Stimulated activated naive CD8-positive, alpha-beta T cell treated with anti-CD3 and anti-CD28 coated beads, Interleukin-15, amount 100 ng/mL, for 72 hours (primary cell): ENCODE data around the gene ARR3.
"Not testable (repeated sequence)": the region's sequence is repeated elsewhere in the genome, so short reads cannot be mapped to it uniquely, and the experiment has no call there.

Experiments
- ATAC-seq: fragments of 150-1000 bp; cut with Tn5 transposase; 2 replicates; pipeline ENCODE4 v1.10.0; 2021; ENCODE audit warnings: mild to moderate bottlenecking, moderate library complexity
- DNase-seq, 2 donors: peaks; one replicate each; pipeline ENCODE4 v3.0.0; 2021 to 2022
- H3K27ac Mint-ChIP-seq, 2 donors: one replicate each; pipeline ENCODE4 v1.8.0; 2022; ENCODE audit warnings: mild to moderate bottlenecking in 2 of 2, mixed read lengths in 2 of 2, moderate library complexity in 2 of 2
- H3K27me3 Mint-ChIP-seq: one replicate; pipeline ENCODE4 v1.8.0; 2022; ENCODE audit warnings: mixed read lengths
- H3K4me1 Mint-ChIP-seq: one replicate; pipeline ENCODE4 v1.8.0; 2022; ENCODE audit warnings: mild to moderate bottlenecking, mixed read lengths
- H3K4me3 Mint-ChIP-seq, 2 donors: one replicate each; pipeline ENCODE4 v1.8.0; 2022; ENCODE audit warnings: mild to moderate bottlenecking in 2 of 2, mixed read lengths in 2 of 2, moderate library complexity in 1 of 2
- H3K9me3 Mint-ChIP-seq, 2 donors: one replicate each; pipeline ENCODE4 v1.8.0; 2022; ENCODE audit warnings: mixed read lengths in 2 of 2

Gene ARR3

DNA sequence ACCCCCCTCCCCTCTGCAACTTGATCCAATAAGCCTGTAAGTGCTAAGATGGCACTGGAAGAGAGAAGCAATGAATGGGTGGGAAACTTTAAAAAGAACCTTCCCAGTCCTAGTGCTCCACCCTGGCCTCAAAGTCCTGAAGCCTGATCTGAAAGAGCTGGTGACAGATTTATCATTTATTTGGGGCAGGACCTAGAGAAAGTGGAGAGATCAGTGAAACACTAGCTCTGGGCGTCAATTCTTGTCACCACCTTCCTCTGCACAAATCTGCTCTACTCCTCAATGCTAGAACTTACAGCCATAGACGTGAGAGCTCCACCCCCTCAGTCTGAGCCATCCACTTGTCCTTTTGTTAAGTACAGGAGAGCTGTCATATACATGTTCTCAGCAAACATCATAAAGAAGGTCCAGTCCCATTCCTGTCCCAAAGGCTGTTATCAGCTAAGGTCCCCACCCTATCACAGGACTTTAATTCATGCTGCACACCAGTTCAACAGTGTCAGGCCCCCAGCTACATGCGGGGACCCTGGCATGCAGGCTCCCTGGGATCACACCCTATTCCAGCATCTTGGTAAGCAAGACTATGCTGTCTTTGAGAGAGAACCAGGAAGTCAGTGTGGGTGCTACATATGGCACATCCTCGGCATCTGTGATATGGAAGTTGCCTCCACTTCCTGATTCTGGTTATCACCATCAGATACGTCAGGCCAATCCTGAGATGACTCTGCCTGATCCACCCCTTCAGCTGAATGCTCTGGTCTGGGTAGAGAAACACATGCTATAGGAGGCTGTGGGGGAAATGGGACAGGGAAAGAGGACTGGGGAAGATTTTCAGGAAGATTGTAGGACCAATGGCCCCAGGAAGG lies 10.5 kb upstream of the ARR3 start:
- ATAC-seq (no peak), DNase-seq (no peak)
- H3K27ac Mint-ChIP-seq, result peak overlapping the region in 1 of 2 donors; percentile 3
- peaks cover 24% of the 10 kb centered on the region for H3K4me1 Mint-ChIP-seq
- H3K9me3 Mint-ChIP-seq, result no peaks in the 10 kb centered on the region
- H3K27me3 Mint-ChIP-seq, result no peaks in the 10 kb centered on the region
- no peak overlapping the region for H3K4me3 Mint-ChIP-seq

DNA sequence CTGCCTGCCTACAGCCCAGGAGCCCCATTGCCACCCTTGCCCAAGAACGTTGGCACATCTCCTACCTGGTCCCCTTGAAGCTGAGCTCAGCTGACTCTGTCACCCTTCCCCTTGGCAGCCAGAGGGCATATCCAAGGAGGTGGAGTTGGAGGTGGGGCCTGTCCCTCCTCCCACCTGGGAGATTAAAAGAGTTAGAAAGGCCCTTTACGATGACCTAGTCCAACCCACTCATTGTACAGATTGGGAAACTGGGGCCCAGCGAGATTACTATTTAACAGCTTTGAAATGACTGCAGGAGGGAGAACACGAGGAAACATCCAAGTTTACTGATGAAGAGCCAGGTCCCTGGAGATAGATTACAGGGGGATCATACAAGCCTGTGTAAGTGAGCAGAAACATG lies 8.0 kb upstream of the ARR3 start, which contains the start of gene P2RY4:
Gene P2RY4 (minus strand): TSS at position 101 of the 400 bp plus-strand sequence. CDS start 580 bp downstream, outside the sequence.
- ATAC-seq (no peak), DNase-seq (no peak)
- H3K27ac Mint-ChIP-seq, result peak within 1 kb of the TSS in 1 of 2 donors; percentile 77
- H3K27me3 Mint-ChIP-seq, result no peaks in the 10 kb centered on the region
- H3K9me3 Mint-ChIP-seq, result no peaks in the 10 kb centered on the region
- peaks cover 6% of the 10 kb centered on the region for H3K4me1 Mint-ChIP-seq
- H3K4me3 Mint-ChIP-seq, result no peak within 1 kb of the TSS

DNA sequence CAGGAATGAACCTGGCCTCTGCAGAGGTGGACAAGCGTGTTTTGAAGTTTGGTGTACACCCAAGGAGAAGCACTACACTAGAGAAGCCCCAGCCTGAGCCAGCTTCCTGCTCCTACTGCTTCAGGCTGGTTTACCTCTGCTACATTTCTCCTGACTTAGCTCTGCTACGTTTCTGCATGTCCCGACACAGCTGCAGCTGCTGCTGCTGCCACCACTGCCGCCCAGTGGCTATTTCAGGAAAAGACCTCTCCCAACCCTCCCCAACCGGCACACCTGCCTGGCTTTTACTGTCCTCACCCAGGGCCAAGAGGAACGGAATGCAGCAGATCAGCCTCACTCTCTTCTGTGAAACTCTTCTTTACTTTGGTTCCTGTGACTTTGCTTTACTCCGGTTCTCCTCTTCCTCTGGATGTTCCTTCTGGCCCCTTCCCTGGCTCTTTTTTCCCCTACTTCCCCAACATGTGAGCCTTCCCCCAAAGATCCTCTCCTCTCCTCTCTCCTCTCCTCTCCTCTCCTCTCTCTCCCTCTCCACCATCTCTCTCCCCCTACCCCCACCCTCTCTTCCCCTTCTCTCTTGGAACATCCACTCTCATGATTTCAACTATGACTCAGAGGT lies 5.1 kb upstream of the ARR3 start:
- Mint-ChIP-seq H3K9me3 (no peaks in the 10 kb centered on the region), H3K4me1 (peaks cover 6% of the 10 kb centered on the region), H3K4me3 (no peak overlapping the region), H3K27ac (peak overlapping the region in 1 of 2 donors; percentile 85), H3K27me3 (no peaks in the 10 kb centered on the region)
- peak; percentile 13 to 51 for DNase-seq
- ATAC-seq, result peak; percentile 86

DNA sequence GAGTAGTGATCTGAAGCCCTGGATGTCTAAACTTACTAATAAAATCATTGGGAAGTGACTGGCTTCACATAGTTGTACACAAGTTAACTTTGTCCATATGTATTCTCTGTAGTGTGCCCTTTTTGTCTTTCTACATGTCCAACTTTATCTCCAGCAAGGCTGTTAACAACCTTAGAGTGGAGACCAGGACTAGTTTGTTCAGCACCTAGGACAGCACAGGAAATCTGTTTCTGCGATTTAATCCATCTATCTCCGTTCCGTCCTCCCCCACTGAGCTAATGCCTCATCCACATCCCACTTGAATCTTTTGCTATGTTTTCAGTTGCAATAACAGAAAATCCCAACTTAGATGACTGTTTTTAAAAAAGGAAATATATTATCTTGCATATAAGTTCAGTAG lies 3.4 kb upstream of the ARR3 start:
- no peak overlapping the region for H3K4me3 Mint-ChIP-seq
- no peaks in the 10 kb centered on the region for H3K9me3 Mint-ChIP-seq
- H3K27me3 Mint-ChIP-seq, result no peaks in the 10 kb centered on the region
- H3K4me1 Mint-ChIP-seq, result peaks cover 6% of the 10 kb centered on the region
- no peak for ATAC-seq
- H3K27ac Mint-ChIP-seq, result no peak overlapping the region
- no peak for DNase-seq

DNA sequence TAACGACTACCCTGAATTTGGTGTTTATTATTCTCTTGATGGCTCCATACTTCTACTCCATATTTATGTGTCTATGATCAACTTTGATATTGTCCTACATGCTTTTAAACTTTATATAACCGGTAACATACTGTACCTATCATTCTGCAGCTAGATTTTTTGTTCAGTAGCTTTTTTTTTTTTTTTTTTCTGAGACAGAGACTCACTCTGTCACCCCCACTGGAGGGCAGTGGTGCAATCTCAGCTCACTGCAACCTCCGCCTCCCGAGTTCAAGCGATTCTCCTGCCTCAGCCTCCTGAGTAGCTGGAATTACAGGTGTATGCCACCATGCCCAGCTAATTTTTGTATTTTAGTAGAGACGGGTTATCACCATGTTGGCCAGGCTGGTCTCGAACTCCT lies 5.9 kb downstream of the ARR3 start:
- H3K4me3 Mint-ChIP-seq, H3K27me3 Mint-ChIP-seq, H3K9me3 Mint-ChIP-seq, H3K4me1 Mint-ChIP-seq, DNase-seq, ATAC-seq: not testable (repeated sequence)
- peak overlapping the region in 1 of 2 donors; percentile 46 for H3K27ac Mint-ChIP-seq

DNA sequence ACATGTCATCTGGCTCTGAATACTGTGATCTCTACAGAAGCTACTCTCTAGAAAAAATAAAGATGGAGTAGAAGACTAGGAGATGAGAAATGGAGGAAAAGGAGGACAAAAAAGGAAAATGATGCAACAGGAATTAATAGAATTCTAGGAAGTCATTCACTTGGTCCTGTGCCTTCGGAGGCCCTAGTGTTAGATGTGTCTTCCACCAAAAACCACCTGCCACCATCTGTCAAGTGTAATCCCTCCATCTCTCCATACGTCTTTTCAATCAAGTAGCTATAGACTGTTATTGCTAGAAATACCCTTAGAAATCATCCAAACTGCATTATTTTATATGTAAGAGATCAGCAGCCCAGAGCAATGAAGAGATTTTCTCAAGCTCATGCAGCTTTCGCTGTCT lies 10.9 kb downstream of the ARR3 start:
- H3K4me3 Mint-ChIP-seq, result no peak overlapping the region
- H3K4me1 Mint-ChIP-seq, result no peaks in the 10 kb centered on the region
- H3K9me3 Mint-ChIP-seq, result no peaks in the 10 kb centered on the region
- no peak for DNase-seq
- H3K27me3 Mint-ChIP-seq, result no peaks in the 10 kb centered on the region
- H3K27ac Mint-ChIP-seq, result no peak overlapping the region
- ATAC-seq, result no peak

DNA sequence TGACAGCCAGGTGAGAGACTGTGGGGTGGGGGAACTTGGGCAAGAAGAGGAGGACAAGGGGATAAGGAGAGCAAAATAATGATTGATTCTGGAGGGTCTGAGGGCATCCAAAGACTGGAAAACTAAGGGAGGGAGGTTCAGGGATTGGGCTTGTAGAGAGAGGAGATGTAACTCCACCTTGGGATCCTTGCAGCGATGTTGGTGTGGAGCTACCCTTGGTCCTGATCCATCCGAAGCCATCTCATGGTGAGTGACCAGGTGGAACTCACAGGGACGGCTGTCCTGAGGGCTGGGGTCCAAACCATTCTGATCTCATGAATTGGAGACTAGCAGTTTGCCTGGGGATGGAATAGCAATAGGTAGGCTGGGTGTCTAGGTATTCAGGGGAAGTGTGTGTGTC lies 12.4 kb downstream of the ARR3 start:
- DNase-seq (no peak), ATAC-seq (no peak)
- Mint-ChIP-seq H3K27ac (peak overlapping the region in 1 of 2 donors; percentile 25), H3K27me3 (no peaks in the 10 kb centered on the region), H3K4me1 (no peaks in the 10 kb centered on the region), H3K4me3 (no peak overlapping the region), H3K9me3 (no peaks in the 10 kb centered on the region)

DNA sequence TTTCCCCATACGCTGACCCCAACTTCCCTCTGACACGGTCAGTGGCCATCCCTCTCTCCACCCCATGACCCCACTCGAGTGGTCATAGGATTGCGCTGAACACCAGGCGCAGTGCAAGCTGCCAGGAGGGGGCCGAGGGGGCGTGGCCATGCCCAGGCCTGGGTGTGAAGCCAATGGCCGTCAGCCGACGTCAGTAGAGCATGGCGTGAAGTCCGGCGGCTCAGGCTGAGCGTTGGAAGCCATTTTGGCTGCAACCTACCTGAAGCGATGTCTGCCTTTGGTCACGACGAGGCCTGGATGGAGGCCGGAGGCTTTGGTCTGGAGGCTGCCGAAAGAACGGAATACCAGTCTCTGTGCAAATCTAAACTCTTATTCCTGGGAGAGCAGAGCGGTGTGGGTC lies 13.8 kb downstream of the ARR3 start, which contains the start of gene RAB41:
Gene RAB41 (plus strand): TSS at position 222 of the 400 bp plus-strand sequence. CDS start 46 bp downstream, at position 268.
- H3K4me1 Mint-ChIP-seq, result no peaks in the 10 kb centered on the region
- no peak within 1 kb of the TSS for H3K4me3 Mint-ChIP-seq
- no peak within 1 kb of the TSS for H3K27ac Mint-ChIP-seq
- no peaks in the 10 kb centered on the region for H3K9me3 Mint-ChIP-seq
- ATAC-seq, result no peak
- H3K27me3 Mint-ChIP-seq, result no peaks in the 10 kb centered on the region
- DNase-seq, result no peak

DNA sequence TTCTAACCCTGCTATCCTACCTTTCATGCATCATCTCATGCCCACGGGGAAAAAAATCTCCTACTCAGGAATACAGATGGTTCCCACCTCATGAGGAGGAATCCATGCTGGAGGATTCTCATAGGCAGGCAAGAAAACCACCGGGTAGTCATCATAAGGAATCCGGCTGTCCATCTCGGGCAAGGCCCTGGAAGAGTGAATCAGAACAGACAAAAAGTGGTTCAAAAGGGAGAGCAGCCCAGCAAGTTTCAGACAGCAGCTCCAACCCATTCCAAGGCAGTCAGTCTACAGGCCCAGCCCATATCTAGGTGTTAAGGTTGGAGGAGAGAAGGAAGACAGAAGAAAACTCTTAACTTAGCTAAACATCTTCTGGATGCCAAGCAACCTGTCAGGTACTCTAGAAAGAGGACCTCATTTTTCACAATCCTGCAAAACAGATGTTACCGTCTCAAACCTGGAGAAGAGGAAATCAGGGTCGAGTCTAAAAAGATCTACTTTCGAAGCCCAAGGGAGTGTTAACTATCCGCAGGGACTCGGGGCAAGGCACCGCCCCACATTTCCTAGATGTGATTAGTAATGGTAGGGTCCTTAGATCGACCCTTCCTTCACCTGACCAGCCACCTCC lies 21.1 kb downstream of the ARR3 start:
- Mint-ChIP-seq H3K27ac (peak overlapping the region; percentile 34 to 92), H3K27me3 (no peaks in the 10 kb centered on the region), H3K9me3 (no peaks in the 10 kb centered on the region), H3K4me1 (peaks cover 9% of the 10 kb centered on the region), H3K4me3 (peak overlapping the region; percentile 91 to 92)
- ATAC-seq, result no peak
- no peak for DNase-seq

DNA sequence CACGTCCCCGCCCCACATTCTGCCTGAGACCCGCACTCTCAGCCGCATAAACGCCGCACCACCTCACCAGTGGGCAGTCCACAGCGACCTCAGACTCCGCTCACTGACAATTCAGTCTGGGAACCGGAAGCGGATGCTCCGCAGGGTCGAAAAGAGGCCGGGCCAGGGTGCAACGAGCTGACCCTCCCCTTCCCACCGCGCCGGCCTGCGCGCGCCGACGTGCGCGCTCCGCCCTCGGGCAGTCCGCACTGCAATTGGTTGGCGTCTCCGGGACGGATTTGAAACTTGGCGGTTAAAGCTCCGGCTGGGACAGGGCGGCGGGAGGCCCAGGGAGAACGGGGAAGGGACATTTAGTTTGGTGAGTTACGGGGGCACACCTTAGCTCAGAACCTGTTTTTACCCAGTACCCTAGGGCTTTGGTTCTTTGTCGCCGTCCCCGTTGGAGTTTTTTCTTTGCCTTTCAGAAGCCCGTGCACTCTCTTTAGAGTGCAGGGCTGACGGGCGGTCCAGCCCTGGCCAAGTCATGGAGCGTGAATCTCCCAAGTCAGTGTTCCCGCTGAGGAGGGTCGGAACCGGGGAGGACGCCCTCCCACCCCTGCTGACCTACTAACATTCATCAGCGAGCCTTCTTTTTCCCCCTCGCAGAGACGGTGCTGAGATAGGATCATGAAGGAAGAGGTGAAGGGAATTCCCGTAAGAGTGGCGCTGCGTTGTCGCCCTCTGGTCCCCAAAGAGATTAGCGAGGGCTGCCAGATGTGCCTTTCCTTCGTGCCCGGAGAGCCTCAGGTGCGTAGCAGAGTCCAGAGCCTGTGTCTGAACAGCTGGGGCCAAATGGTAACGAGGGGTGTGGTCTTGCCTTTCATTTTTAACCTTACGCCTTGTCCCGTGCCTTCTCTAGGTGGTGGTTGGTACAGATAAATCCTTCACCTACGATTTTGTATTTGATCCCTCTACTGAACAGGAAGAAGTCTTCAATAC lies 21.9 kb downstream of the ARR3 start, which contains the start of the genes KIF4A and PDZD11:
Gene KIF4A (plus strand): TSS at position 312 of the 978 bp plus-strand sequence. CDS start 355 bp downstream, at position 667.
Gene PDZD11 (minus strand): TSS at position 135 of the 978 bp plus-strand sequence. CDS start 586 bp downstream, outside the sequence.
- DNase-seq (peak; percentile 75 to 85), ATAC-seq (peak; percentile 99)
- Mint-ChIP-seq H3K4me3 (peak within 1 kb of the TSS; percentile 91 to 92), H3K9me3 (no peaks in the 10 kb centered on the region), H3K27me3 (no peaks in the 10 kb centered on the region), H3K4me1 (peaks cover 9% of the 10 kb centered on the region), H3K27ac (peak within 1 kb of the TSS; percentile 92 to 96)

DNA sequence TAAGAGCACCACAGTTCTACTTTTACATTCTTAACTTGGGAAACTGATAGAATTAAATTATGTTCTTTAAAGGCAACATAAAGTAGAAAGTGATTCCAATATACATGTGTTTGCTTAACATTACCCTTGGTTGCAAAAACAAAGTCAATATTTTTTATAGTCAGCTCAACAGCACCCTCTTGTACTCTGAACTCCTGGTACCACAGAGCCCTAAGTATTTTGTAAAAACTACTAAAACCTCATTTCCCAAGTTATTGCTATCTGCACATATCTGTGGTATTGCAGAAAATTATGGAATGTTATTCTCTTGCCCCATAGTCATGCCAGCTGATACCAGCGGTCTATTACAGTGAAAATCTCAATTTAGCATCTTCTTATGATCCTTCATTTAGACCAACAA lies 24.7 kb downstream of the ARR3 start:
- DNase-seq, result no peak
- ATAC-seq, result no peak
- Mint-ChIP-seq H3K4me1 (peaks cover 9% of the 10 kb centered on the region), H3K9me3 (no peaks in the 10 kb centered on the region), H3K4me3 (no peak overlapping the region), H3K27me3 (no peaks in the 10 kb centered on the region), H3K27ac (no peak overlapping the region)

DNA sequence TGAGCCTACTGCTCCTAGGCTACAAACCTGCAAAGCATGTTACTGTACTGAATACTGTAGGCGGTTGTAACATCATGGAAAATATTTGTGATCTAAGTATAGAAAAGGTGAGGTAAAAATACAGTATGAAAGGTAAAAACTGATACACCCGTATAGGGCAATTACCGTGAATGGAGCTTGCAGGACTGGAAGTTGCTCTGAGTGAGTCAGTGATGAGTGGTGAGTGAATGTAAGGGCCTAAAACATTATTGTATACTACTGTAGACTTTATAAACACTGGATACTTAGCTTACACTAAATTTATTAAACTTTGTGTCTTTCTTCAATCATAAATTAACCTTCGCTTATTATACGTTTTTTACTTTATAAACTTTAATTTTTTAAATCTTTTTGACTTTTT lies 25.5 kb downstream of the ARR3 start:
- H3K9me3 Mint-ChIP-seq, result no peaks in the 10 kb centered on the region
- no peak for DNase-seq
- H3K4me1 Mint-ChIP-seq, result peaks cover 9% of the 10 kb centered on the region
- H3K27me3 Mint-ChIP-seq, result no peaks in the 10 kb centered on the region
- H3K4me3 Mint-ChIP-seq, result no peak overlapping the region
- no peak overlapping the region for H3K27ac Mint-ChIP-seq
- no peak for ATAC-seq

DNA sequence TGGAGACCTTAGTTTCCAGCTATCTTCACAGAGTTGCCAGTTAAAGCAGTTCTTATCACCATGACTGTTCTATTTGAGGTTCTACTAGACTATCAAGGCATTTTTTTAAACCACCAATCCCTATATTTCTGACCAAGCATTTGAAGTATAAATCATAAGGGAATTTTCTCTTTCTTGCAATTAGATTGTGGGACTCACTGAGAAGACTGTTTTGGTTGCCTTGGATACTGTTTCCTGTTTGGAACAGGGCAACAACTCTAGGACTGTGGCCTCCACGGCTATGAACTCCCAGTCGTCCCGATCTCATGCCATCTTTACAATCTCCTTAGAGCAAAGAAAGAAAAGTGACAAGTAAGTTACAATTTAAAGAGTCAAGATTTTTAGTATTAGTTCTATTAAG lies 33.6 kb downstream of the ARR3 start:
- no peak for ATAC-seq
- Mint-ChIP-seq H3K9me3 (no peaks in the 10 kb centered on the region), H3K27me3 (no peaks in the 10 kb centered on the region), H3K4me1 (no peaks in the 10 kb centered on the region), H3K4me3 (no peak overlapping the region), H3K27ac (no peak overlapping the region)
- no peak for DNase-seq

DNA sequence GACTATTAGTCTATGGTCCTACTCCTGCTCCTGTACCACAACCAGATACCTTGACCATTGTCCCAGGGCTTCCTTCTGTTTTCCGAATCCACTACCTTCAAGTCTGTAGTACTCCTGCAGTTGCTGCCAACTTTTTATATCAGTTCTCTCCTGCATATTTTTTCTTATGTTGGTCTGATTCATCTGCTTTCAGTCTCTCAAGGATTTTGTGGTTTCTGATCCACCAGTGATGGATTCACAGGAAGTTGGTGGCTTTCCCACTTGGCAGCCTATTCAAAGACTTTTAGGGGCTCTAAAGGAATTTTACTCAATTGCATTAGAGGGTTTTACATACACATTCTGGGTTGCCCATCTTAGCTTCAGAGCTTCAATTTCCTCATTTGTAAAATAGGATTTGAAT lies 45.4 kb downstream of the ARR3 start:
- H3K27me3 Mint-ChIP-seq, result no peaks in the 10 kb centered on the region
- H3K27ac Mint-ChIP-seq, result no peak overlapping the region
- H3K4me1 Mint-ChIP-seq, result no peaks in the 10 kb centered on the region
- no peaks in the 10 kb centered on the region for H3K9me3 Mint-ChIP-seq
- H3K4me3 Mint-ChIP-seq, result no peak overlapping the region
- no peak for ATAC-seq
- DNase-seq, result no peak

DNA sequence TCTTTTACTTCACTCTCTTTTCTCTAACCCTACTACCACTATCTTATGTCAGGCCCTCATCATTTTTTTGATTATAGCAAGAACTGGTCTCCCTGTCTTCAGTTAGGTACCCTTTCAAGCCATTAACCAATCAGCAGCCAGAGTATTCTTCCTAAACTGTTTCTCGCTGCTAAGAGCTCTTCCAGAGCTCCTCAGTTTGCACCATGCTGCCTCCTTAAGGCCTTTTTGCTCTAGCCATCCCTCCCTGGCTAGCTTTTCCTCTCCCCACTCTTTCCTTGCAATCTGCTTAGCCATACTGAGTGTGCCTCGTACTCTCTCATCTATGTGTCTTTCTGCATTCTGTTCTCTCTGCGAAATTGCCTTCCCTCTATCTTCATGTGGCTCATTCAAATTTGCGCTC lies 54.6 kb downstream of the ARR3 start:
- DNase-seq (no peak), ATAC-seq (no peak)
- peak overlapping the region in 1 of 2 donors; percentile 30 for H3K27ac Mint-ChIP-seq
- H3K9me3 Mint-ChIP-seq, result no peaks in the 10 kb centered on the region
- no peak overlapping the region for H3K4me3 Mint-ChIP-seq
- no peaks in the 10 kb centered on the region for H3K4me1 Mint-ChIP-seq
- no peaks in the 10 kb centered on the region for H3K27me3 Mint-ChIP-seq
